22Rv1 (cell line): ENCODE results near the gene DNASE2.
A peak's percentile ranks its signal among the peaks of the same experiment; 100 is the strongest.

Experiments used
- H3K27ac ChIP-seq: fragments of 450-650 bp; 2 replicates; pipeline ENCODE4 v1.5.1; 2017
- CTCF ChIP-seq: fragments of 450-650 bp; IDR thresholded peaks from 2 replicates; pipeline ENCODE4 v1.5.1; 2017; ENCODE audit warnings: mild to moderate bottlenecking
- ZFX ChIP-seq: fragments of 450-650 bp; IDR thresholded peaks from 2 replicates; pipeline ENCODE4 v1.6.1; 2017; ENCODE audit warnings: antibody characterized with exemption, borderline replicate concordance

DNASE2 gene

GRCh38 chr19:12840091-12841079 lies 40.9 kb downstream of the DNASE2 start:
- H3K27ac ChIP-seq: peak overlapping the region; percentile 62
- TF ChIP-seq CTCF (no peak), ZFX (no peak)

- no peak overlapping the region for H3K27ac ChIP-seq
- TF ChIP-seq ZFX (no peak), CTCF (no peak)
Measured at GRCh38 chr19:12838886-12839756, 42.1 kb downstream of the DNASE2 start.

GRCh38 chr19:12838182-12838885 lies 42.9 kb downstream of the DNASE2 start, which contains the start of gene MAST1:
Gene MAST1 (plus strand): TSS chr19:12838515. CDS start chr19:12838573, 58 bp downstream.
- TF ChIP-seq CTCF (peak; percentile 98), ZFX (no peak)
- 0 out of 2 replicates have a peak within 1 kb of the TSS, but pooled peaks have one; percentile 10 for H3K27ac ChIP-seq

GRCh38 chr19:12837225-12837624 lies 44.0 kb downstream of the DNASE2 start:
- no peak for TF ChIP-seq ZFX
- no peak for TF ChIP-seq CTCF
- no peak overlapping the region for H3K27ac ChIP-seq

- TF ChIP-seq CTCF: no peak
- H3K27ac ChIP-seq: peak overlapping the region; percentile 69
Measured at GRCh38 chr19:12836529-12836863, 44.8 kb downstream of the DNASE2 start.

GRCh38 chr19:12834976-12835757 lies 46.1 kb downstream of the DNASE2 start:
- peak overlapping the region; percentile 69 for H3K27ac ChIP-seq
- TF ChIP-seq CTCF (no peak), ZFX (no peak)
